Mucosa of gallbladder (tissue), 1 donor: ENCODE results near the gene B3GAT1. TPM values are rescaled to one million over a fixed set of nuclear protein-coding genes. Genes with fewer than 3 reads are reported as not detected.
A peak's percentile ranks its signal among the peaks of the same experiment; 100 is the strongest.

Experiments used
- DNase-seq: peaks from one replicate; pipeline ENCODE4 v3.0.0-alpha.2; 2020; ENCODE audit warnings: low spot score
- total RNA-seq: library from RNA; stranded (reverse); gene quantifications from one replicate; pipeline ENCODE4 v1.2.1, GENCODE V29; 2021
- donor health status: DM: no; HTN: no; CAD: no.

The B3GAT1 gene
- total RNA-seq, 1 donor from 2014 or later: 0.20 TPM

GRCh38 chr11:134371436-134372185 is 40.4 kb downstream of the B3GAT1 start:
- no peak for DNase-seq

- DNase-seq: no peak
Measured at GRCh38 chr11:134370526-134371435, 41.3 kb downstream of the B3GAT1 start.

- DNase-seq: no peak
Measured at GRCh38 chr11:134369656-134370525, 42.2 kb downstream of the B3GAT1 start.

- no peak for DNase-seq
Measured at GRCh38 chr11:134367781-134368180, 44.3 kb downstream of the B3GAT1 start.

- DNase-seq: no peak
Measured at GRCh38 chr11:134366254-134366653, 45.8 kb downstream of the B3GAT1 start.

- no peak for DNase-seq
Measured at GRCh38 chr11:134365011-134365925, 46.8 kb downstream of the B3GAT1 start.

GRCh38 chr11:134364261-134364660 is 47.8 kb downstream of the B3GAT1 start:
- DNase-seq: no peak

GRCh38 chr11:134363592-134363991 is 48.5 kb downstream of the B3GAT1 start:
- no peak for DNase-seq

- DNase-seq: no peak
Measured at GRCh38 chr11:134363161-134363560, 48.9 kb downstream of the B3GAT1 start.

GRCh38 chr11:134362192-134362901 is 49.7 kb downstream of the B3GAT1 start:
- no peak for DNase-seq

- no peak for DNase-seq
Measured at GRCh38 chr11:134361661-134362060, 50.4 kb downstream of the B3GAT1 start.

- DNase-seq: peak; percentile 81
Measured at GRCh38 chr11:134360050-134360835, 51.8 kb downstream of the B3GAT1 start.

- DNase-seq: no peak
Measured at GRCh38 chr11:134359646-134360045, 52.4 kb downstream of the B3GAT1 start.

GRCh38 chr11:134358856-134359490 is 53.1 kb downstream of the B3GAT1 start:
- DNase-seq: no peak

- DNase-seq: no peak
Measured at GRCh38 chr11:134358165-134358855, 53.7 kb downstream of the B3GAT1 start.

- DNase-seq: no peak
Measured at GRCh38 chr11:134357545-134357839, 54.5 kb downstream of the B3GAT1 start.

GRCh38 chr11:134356656-134357544 is 55.1 kb downstream of the B3GAT1 start:
- no peak for DNase-seq
